ENCODE results near the gene DPT. TPM values are rescaled to one million over a fixed set of nuclear protein-coding genes. Genes with fewer than 3 reads are reported as not detected.

Gene DPT
- total RNA-seq, 1 donor from 2014 or later, result 1.4 TPM

- DNase-seq (ENCODE audit: extremely low spot score, unreplicated experiment), result no peak
- no peak for TF ChIP-seq CTCF (IDR thresholded peaks at IDR 0.05)
- Mint-ChIP-seq H3K4me1 (ENCODE audit: unreplicated experiment) (peaks cover 7% of the 10 kb centered on the region), H3K9me3 (ENCODE audit: unreplicated experiment) (no peaks in the 10 kb centered on the region), H3K27me3 (ENCODE audit: unreplicated experiment) (no peaks in the 10 kb centered on the region), H3K4me3 (ENCODE audit: unreplicated experiment) (no peak overlapping the region), H3K36me3 (ENCODE audit: unreplicated experiment) (no peaks in the 10 kb centered on the region), H3K27ac (ENCODE audit: unreplicated experiment) (no peak overlapping the region)
Observed at GRCh38 chr1:168692472-168692871, 36.5 kb downstream of the DPT start.

- peaks cover 5% of the 10 kb centered on the region for H3K4me1 Mint-ChIP-seq (ENCODE audit: unreplicated experiment)
- no peaks in the 10 kb centered on the region for H3K36me3 Mint-ChIP-seq (ENCODE audit: unreplicated experiment)
- TF ChIP-seq CTCF (IDR thresholded peaks at IDR 0.05), result no peak
- H3K27ac Mint-ChIP-seq (ENCODE audit: unreplicated experiment), result no peak overlapping the region
- H3K27me3 Mint-ChIP-seq (ENCODE audit: unreplicated experiment), result no peaks in the 10 kb centered on the region
- DNase-seq (ENCODE audit: extremely low spot score, unreplicated experiment), result no peak
- no peak overlapping the region for H3K4me3 Mint-ChIP-seq (ENCODE audit: unreplicated experiment)
- no peaks in the 10 kb centered on the region for H3K9me3 Mint-ChIP-seq (ENCODE audit: unreplicated experiment)
Observed at GRCh38 chr1:168691541-168691940, 37.5 kb downstream of the DPT start.

DNA sequence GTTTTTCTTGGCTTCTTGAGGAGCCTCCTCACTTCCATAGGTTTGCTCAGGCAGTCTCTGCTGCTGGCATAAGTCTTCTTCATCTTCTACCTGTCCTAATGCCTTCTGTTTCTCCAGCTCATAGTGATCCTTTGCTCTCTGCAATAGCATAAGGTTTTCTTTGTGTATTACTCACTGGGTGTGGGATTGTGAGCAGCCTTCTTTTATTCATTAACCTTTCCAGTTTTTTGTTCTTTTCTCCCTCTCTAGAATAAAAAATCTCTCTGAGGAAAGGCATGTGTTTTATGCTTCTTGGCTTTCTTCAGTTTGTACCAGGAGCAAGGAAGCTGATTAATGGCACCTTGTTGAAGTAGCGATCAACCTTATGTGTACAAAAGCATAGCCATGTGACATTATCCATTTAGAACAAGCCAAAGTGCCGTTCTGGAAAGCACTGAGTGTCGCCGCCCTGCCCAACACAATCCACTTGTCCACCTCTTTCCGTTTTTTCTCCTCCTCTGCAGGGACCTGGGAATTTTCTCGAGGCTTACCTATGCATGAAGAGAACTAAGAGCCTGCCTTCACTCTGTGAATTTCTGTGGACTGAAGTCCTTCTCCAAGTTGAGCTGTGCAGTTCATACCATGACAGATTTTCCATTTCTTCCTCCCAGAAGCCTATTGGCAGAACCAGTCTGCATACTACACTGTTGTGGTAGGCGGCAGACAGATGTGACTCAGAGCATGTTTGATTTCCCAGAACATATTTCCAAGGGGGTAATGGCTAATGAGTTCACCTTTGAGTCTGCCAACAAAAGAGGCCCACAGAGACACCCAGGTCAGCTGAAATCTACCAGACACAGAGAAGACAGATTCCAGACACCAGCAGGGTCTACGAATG lies 39.0 kb downstream of the DPT start:
- Mint-ChIP-seq H3K36me3 (ENCODE audit: unreplicated experiment) (no peaks in the 10 kb centered on the region), H3K27ac (ENCODE audit: unreplicated experiment) (no peak overlapping the region), H3K27me3 (ENCODE audit: unreplicated experiment) (no peaks in the 10 kb centered on the region), H3K4me1 (ENCODE audit: unreplicated experiment) (peaks cover 2% of the 10 kb centered on the region), H3K4me3 (ENCODE audit: unreplicated experiment) (no peak overlapping the region), H3K9me3 (ENCODE audit: unreplicated experiment) (no peaks in the 10 kb centered on the region)
- TF ChIP-seq CTCF (IDR thresholded peaks at IDR 0.05), result no peak
- DNase-seq (ENCODE audit: extremely low spot score, unreplicated experiment), result no peak

DNA sequence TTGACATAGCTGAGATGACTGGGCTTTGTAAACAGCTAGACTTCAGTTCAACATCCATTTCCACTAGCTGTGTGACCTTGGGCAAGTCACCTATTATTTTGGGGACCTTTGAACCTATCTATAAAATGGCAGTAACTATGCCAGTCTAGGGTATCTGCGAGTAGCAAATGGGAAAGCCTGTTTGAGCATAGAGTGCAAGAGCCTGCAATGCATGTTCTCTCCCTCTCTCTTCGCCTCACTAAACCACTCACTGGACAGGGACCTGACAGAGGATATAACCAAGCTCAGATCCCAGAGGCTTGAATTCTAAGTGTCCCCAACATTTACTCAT lies 39.7 kb downstream of the DPT start:
- TF ChIP-seq CTCF (IDR thresholded peaks at IDR 0.05), result no peak
- H3K4me3 Mint-ChIP-seq (ENCODE audit: unreplicated experiment), result no peak overlapping the region
- DNase-seq (ENCODE audit: extremely low spot score, unreplicated experiment), result no peak
- H3K27me3 Mint-ChIP-seq (ENCODE audit: unreplicated experiment), result no peaks in the 10 kb centered on the region
- no peaks in the 10 kb centered on the region for H3K9me3 Mint-ChIP-seq (ENCODE audit: unreplicated experiment)
- no peaks in the 10 kb centered on the region for H3K4me1 Mint-ChIP-seq (ENCODE audit: unreplicated experiment)
- H3K36me3 Mint-ChIP-seq (ENCODE audit: unreplicated experiment), result no peaks in the 10 kb centered on the region
- no peak overlapping the region for H3K27ac Mint-ChIP-seq (ENCODE audit: unreplicated experiment)

- TF ChIP-seq CTCF (IDR thresholded peaks at IDR 0.05), result no peak
- H3K36me3 Mint-ChIP-seq (ENCODE audit: unreplicated experiment), result no peaks in the 10 kb centered on the region
- no peaks in the 10 kb centered on the region for H3K9me3 Mint-ChIP-seq (ENCODE audit: unreplicated experiment)
- H3K27me3 Mint-ChIP-seq (ENCODE audit: unreplicated experiment), result no peaks in the 10 kb centered on the region
- H3K4me3 Mint-ChIP-seq (ENCODE audit: unreplicated experiment), result no peak overlapping the region
- no peaks in the 10 kb centered on the region for H3K4me1 Mint-ChIP-seq (ENCODE audit: unreplicated experiment)
- H3K27ac Mint-ChIP-seq (ENCODE audit: unreplicated experiment), result no peak overlapping the region
- no peak for DNase-seq (ENCODE audit: extremely low spot score, unreplicated experiment)
Observed at GRCh38 chr1:168688644-168689326, 40.2 kb downstream of the DPT start.

Data from osteocyte (in vitro differentiated cells).